HepG2 (cell line): ENCODE measurements around the gene LYRM1. TPM values are rescaled to one million over a fixed set of nuclear protein-coding genes. Genes with fewer than 3 reads are reported as not detected.

Source experiments
- AHR ChIP-seq: IDR thresholded peaks from 2 replicates; pipeline ENCODE4 v1.6.1; 2018; ENCODE audit warnings: missing genetic modification reagents, missing compliant biosample characterization
- BATF2 ChIP-seq: sonication (generic); formaldehyde crosslinking; IDR thresholded peaks from 2 replicates; pipeline ENCODE4 v1.8.0; 2022; ENCODE audit warnings: mild to moderate bottlenecking, missing genetic modification reagents, moderate library complexity
- CENPBD1 ChIP-seq: sonication (generic); formaldehyde crosslinking; IDR thresholded peaks from 2 replicates; pipeline ENCODE4 v1.8.0; 2022; ENCODE audit warnings: missing genetic modification reagents, low read depth, mild to moderate bottlenecking, borderline replicate concordance
- HNRNPL ChIP-seq: fragments of 200-400 bp; formaldehyde crosslinking; IDR thresholded peaks from 2 replicates; pipeline ENCODE4 v1.6.1; 2017; ENCODE audit warnings: mild to moderate bottlenecking, low read depth, low read length
- MED8 ChIP-seq: sonication (generic); formaldehyde crosslinking; IDR thresholded peaks from 2 replicates; pipeline ENCODE4 v1.8.1; 2023; ENCODE audit warnings: mild to moderate bottlenecking, missing genetic modification reagents; ENCODE audit not compliant: insufficient replicate concordance
- MYNN ChIP-seq: sonication (generic); formaldehyde crosslinking; IDR thresholded peaks from 2 replicates; pipeline ENCODE4 v1.4.0; 2020; ENCODE audit warnings: mild to moderate bottlenecking, low read depth, missing genetic modification reagents
- NR2F2 ChIP-seq: IDR thresholded peaks from 2 replicates; pipeline ENCODE4 v1.6.1; 2012; ENCODE audit warnings: low read depth, inconsistent platforms, borderline replicate concordance
- PAWR ChIP-seq: sonication (generic); formaldehyde crosslinking; IDR thresholded peaks from 2 replicates; pipeline ENCODE4 v1.4.0; 2020; ENCODE audit warnings: missing genetic modification reagents, mild to moderate bottlenecking, borderline replicate concordance
- PPARG ChIP-seq: conservative IDR thresholded peaks from 2 replicates; pipeline ENCODE4 v1.6.1; 2016; ENCODE audit warnings: missing biosample characterization, missing genetic modification reagents
- RCOR2 ChIP-seq: IDR thresholded peaks from 2 replicates; pipeline ENCODE4 v1.6.1; 2016; ENCODE audit warnings: missing biosample characterization, missing genetic modification reagents
- SOX13 ChIP-seq, 3 experiments: fragments of 450-650 bp in 1 of 3; sonication (generic) in 1 of 3; formaldehyde crosslinking in 1 of 3; IDR thresholded peaks in 2 of 3; conservative IDR thresholded peaks in 1 of 3; 2 replicates each; pipeline versions ENCODE4 v1.5.0 to v1.6.1; 2016 to 2020; ENCODE audit warnings: antibody characterized with exemption in 1 of 3, mild to moderate bottlenecking in 1 of 3, missing compliant biosample characterization in 1 of 3, missing genetic modification reagents in 1 of 3, moderate library complexity in 1 of 3
- TIGD3 ChIP-seq: sonication (generic); formaldehyde crosslinking; IDR thresholded peaks from 2 replicates; pipeline ENCODE4 v1.5.1; 2020; ENCODE audit warnings: mild to moderate bottlenecking, missing genetic modification reagents, borderline replicate concordance
- TOE1 ChIP-seq: sonication (generic); formaldehyde crosslinking; IDR thresholded peaks from 2 replicates; pipeline ENCODE4 v1.4.0; 2020; ENCODE audit warnings: mild to moderate bottlenecking, missing genetic modification reagents
- TRIM22 ChIP-seq: fragments of 450-650 bp; IDR thresholded peaks from 2 replicates; pipeline ENCODE4 v1.6.1; 2017
- ZBTB38 ChIP-seq: sonication (generic); formaldehyde crosslinking; IDR thresholded peaks from 2 replicates; pipeline ENCODE4 v1.5.1; 2020; ENCODE audit warnings: mild to moderate bottlenecking, missing genetic modification reagents
- ZNF207 ChIP-seq: fragments of 450-650 bp; IDR thresholded peaks from 2 replicates; pipeline ENCODE4 v1.6.1; 2016; ENCODE audit warnings: antibody characterized with exemption, borderline replicate concordance
- ZNF225 ChIP-seq: sonication (generic); formaldehyde crosslinking; IDR thresholded peaks from 2 replicates; pipeline ENCODE4 v1.4.0; 2020; ENCODE audit warnings: mild to moderate bottlenecking, missing genetic modification reagents
- ZNF33A ChIP-seq: sonication (generic); formaldehyde crosslinking; IDR thresholded peaks from 2 replicates; pipeline ENCODE4 v1.5.1; 2020; ENCODE audit warnings: missing genetic modification reagents, mild to moderate bottlenecking, moderate library complexity, borderline replicate concordance
- ZNF574 ChIP-seq: sonication (generic); formaldehyde crosslinking; IDR thresholded peaks from 2 replicates; pipeline ENCODE4 v1.4.0; 2020; ENCODE audit warnings: missing genetic modification reagents
- ZNF776 ChIP-seq: sonication (generic); formaldehyde crosslinking; IDR thresholded peaks from 2 replicates; pipeline ENCODE4 v1.4.0; 2020; ENCODE audit warnings: mild to moderate bottlenecking, missing genetic modification reagents
- ZNF788 ChIP-seq: sonication (generic); formaldehyde crosslinking; IDR thresholded peaks from 2 replicates; pipeline ENCODE4 v1.5.0; 2020; ENCODE audit warnings: mild to moderate bottlenecking, missing genetic modification reagents, borderline replicate concordance
- polyA plus RNA-seq, 8 experiments: library from polyadenylated mRNA; depleted of rRNA in 3 of 8; stranded (reverse) in 7 of 8; unstranded in 1 of 8; fragments of >200 nt; fragmentation: Illumina TruSeq in 4 of 8; extraction: Trizol in 4 of 8; gene quantifications; 2 replicates each; pipeline versions ENCODE4 v1.2.1 to v1.2.3, GENCODE V29; 2011 to 2016; ENCODE audit warnings: low read depth in 4 of 8, missing spikeins in 1 of 8, mixed read lengths in 1 of 8; ENCODE audit not compliant: insufficient read depth in 1 of 8
- total RNA-seq, 5 experiments: library from RNA; depleted of rRNA; stranded (reverse); fragments of >200 nt; fragmentation: Illumina TruSeq; extraction: Trizol; gene quantifications; 2 replicates each; pipeline ENCODE4 v1.2.3, GENCODE V29; 2016; ENCODE audit warnings: low read depth in 1 of 5

The LYRM1 gene
- total and polyA plus RNA-seq, 2 of the 13 experiments (the other 11 are each of a cell fraction or from before 2014, with no cell fraction given), result 59.2 to 82.6 TPM

GRCh38 chr16:20900299-20901067 lies at the start of gene LYRM1, which contains the start of gene DCUN1D3 (continued):
- peak; percentile 93 for TF ChIP-seq BATF2 (CRISPR knock-in tag)
- TF ChIP-seq SOX13 (IDR thresholded peaks at IDR 0.05), result peak; percentile 65; the same call in 1 of the 2 replicates
- TF ChIP-seq SOX13 (CRISPR knock-in tag; conservative IDR thresholded peaks at IDR 0.05 in 1 of 2, IDR thresholded peaks at IDR 0.05 in 1 of 2), result no peak
- TF ChIP-seq PAWR (CRISPR knock-in tag), result no peak
- TF ChIP-seq TOE1 (CRISPR knock-in tag), result no peak
- TF ChIP-seq ZNF776, result peak; percentile 56; the same call in 1 of the 2 replicates
- TF ChIP-seq MYNN (CRISPR knock-in tag), result peak; percentile 18; the same call in 1 of the 2 replicates
- TF ChIP-seq TIGD3 (CRISPR knock-in tag), result peak; percentile 25; the same call in 1 of the 2 replicates
- no peak for TF ChIP-seq ZNF33A (CRISPR knock-in tag)
- peak; percentile 11; the same call in 1 of the 2 replicates for TF ChIP-seq NR2F2
- peak; percentile 40; the same call in 1 of the 2 replicates for TF ChIP-seq ZBTB38
- peak; percentile 85 for TF ChIP-seq MED8 (CRISPR knock-in tag)
- TF ChIP-seq ZNF788 (CRISPR knock-in tag), result peak; percentile 66; the same call in 1 of the 2 replicates
- TF ChIP-seq ZNF225, result 0 out of 2 replicates have a peak, but pooled peaks have one; percentile 28
- TF ChIP-seq ZNF574 (CRISPR knock-in tag), result no peak
- TF ChIP-seq TRIM22, result no peak
- TF ChIP-seq HNRNPL, result peak; percentile 19; the same call in 1 of the 2 replicates
- TF ChIP-seq ZNF207, result no peak
- 0 out of 2 replicates have a peak, but pooled peaks have one; percentile 73 for TF ChIP-seq AHR (CRISPR knock-in tag)
- no peak for TF ChIP-seq PPARG
- TF ChIP-seq RCOR2 (CRISPR knock-in tag), result peak; percentile 25; the same call in 1 of the 2 replicates
- TF ChIP-seq CENPBD1 (CRISPR knock-in tag), result peak; percentile 83; the same call in 1 of the 2 replicates
